ENCODE results near the gene CDKL1.
A peak's percentile ranks its signal among the peaks of the same experiment; 100 is the strongest.
"Not testable (repeated sequence)": the region's sequence is repeated elsewhere in the genome, so short reads cannot be mapped to it uniquely, and the experiment has no call there.

The CDKL1 gene

DNA sequence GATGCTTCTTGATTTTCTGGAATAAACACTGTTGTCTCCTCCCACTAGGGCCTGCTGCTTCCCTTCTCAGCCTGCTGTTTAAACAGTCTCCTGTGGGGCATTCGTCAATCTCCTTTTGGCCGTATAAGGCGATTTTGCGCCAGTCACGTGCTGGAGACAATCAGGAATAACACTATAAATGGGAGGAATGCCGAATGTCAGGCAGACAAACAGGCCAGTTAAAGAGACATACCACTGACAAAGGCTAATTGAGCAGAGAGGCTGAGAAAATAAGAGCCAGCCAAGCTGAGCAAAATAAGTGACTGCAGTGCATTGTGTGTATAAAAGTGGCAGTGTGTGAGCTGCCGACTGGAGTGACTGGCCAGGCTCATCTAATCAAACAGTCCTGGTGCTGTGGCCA, 61.3 kb downstream of the CDKL1 start:
- DNase-seq (ENCODE audit: low read depth in 1 of 2, low spot score in 1 of 2) = no peak

DNA sequence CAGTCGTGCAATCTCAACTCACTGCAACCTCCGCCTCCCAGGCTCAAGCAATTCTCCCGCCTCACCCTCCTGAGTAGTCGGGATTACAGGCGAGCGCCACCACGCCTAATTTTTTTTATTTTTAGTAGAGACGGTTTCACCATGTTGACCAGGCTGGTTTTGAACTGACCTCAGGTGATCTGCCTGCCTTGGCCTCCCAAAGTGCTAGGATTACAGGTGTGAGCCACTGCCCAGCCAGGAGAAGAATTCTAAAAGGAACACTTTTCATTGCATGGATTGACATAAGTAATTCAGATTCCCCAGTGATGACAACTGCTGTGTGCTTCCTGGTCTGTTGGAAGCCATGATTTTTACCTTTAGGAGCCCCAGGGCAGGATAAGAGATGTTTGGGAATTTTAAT, 62.5 kb downstream of the CDKL1 start:
- no peak for DNase-seq (ENCODE audit: low read depth in 1 of 2, low spot score in 1 of 2)

DNA sequence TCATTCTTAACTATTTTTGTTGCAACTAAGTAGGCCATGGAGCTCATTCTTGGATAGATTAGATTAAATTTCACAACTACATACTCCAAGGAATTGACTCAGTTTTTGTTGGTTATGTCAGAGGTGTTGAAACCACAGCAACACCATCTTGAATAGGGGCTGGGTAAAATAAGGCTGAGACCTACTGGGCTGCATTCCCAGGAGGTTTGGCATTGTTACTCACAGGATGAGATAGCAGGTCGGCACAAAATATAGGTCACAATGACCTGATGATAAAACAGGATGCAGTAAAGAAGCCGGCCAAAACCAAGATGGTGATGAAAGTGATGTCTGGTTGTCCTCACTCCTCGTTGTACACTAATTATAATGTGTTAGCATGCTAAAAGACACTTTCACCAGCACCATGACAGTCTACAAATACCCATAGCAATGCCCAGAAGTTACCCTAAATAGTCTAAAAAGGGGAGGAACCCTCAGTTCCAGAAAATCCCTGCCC, 63.6 kb downstream of the CDKL1 start:
- no peak for DNase-seq (ENCODE audit: low read depth in 1 of 2, low spot score in 1 of 2)

DNA sequence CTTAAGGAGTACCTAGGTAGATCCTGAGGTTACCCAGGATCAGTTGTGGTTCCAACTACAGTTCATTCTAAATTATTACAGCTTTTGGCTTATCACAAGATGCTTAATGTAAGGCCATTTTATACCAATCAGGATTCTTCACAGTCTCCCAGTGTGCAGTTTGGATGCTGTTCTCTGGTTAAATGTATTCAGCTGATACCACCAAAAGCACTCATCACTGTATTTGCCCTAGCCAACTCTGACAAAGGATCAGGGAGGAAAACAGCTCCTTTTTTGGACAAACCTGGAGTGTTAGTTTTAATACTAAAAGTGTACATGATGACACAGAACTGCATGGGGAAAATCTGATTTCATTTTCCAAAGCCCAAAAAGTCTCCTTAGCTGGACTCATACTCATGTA, 65.1 kb downstream of the CDKL1 start:
- no peak for DNase-seq (ENCODE audit: low read depth in 1 of 2, low spot score in 1 of 2)

DNA sequence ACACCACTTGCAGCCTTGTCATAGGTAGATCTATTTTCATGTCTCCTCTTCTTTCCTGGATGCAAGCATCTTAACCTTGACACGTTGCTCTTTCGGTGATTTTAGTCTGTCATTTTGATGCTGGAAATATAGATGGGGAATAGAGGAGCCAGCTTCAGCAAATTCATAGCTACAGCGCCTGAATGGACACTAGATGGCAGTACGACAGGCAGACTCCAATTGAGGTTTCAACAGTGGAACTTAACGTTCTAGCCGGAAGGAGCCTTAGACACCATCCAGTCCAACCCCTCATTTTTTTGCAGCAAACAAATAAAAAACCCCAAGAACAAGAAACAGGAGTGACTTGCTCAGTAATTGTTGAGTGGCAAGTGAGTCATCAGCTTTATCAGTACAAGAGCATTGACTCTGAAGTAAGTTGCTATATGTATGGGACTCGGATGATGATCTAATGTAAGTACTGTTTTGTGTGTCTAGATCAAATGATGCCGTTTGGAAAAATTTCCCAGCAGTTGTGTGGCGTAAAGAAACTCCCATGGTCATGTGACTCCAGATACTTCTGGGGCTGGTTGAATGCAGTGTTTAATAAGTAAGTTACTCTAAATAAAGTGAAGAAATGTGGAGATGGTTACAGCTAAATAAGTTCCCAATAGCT, 75.5 kb downstream of the CDKL1 start:
- DNase-seq (ENCODE audit: low read depth in 1 of 2, low spot score in 1 of 2) = peak; percentile 19 to 52

DNA sequence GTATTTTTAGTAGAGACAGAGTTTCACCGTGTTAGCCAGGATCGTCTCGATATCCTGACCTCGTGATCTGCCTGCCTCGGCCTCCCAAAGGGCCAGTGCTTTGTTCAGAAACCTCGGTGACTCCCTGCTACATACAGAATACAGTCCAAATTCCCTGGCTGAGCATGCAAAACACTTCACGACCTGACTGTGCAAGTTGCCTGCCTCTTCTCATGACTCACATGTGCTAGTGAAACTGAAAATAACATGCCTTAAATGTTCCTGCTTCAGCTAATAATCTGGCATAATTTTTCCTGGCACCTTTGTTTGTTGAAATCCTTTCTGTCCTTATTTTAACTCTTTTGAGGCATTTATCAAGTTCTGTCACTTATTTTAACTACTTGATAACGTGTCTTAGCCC, 76.4 kb downstream of the CDKL1 start:
- DNase-seq (ENCODE audit: low read depth in 1 of 2, low spot score in 1 of 2) = no peak

DNA sequence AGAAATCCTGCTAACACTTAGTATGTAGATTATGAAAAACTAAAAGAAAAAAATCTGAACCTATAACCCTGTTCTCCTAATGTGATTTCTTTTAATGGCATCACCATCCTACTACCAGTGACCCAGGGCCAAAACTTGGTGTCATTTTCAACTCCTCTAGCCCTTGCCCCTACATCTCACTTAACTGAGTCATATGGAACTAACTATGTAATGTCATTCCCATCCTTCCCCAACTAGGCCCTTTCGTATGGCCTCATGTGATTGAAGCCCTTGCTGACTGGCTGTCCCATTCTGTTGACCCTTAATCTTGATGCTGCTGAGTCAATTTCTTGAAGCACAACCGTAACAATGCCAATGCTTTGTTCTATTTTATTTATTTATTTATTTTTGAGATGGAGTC, 77.0 kb downstream of the CDKL1 start:
- no peak for DNase-seq (ENCODE audit: low read depth in 1 of 2, low spot score in 1 of 2)

DNA sequence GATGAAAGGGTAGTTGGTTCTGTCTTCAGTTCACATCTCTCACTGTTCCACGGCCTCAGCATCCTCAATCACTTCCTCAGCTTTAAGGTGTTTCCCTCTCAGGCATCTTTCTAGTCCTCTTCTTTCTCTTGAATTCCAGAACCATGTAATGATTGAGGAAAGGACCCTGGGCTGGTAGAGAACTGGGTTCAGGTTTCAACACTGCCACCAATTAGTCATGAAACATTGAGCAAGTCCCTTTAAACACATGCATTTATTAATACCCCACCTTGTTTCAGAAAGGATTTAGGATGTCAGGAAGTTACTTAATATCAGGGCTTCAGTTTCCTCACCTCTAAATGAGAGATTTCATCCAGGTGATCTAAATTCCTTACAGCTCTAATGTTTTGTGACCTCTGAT, 77.4 kb downstream of the CDKL1 start:
- DNase-seq (ENCODE audit: low read depth in 1 of 2, low spot score in 1 of 2) = no peak

DNA sequence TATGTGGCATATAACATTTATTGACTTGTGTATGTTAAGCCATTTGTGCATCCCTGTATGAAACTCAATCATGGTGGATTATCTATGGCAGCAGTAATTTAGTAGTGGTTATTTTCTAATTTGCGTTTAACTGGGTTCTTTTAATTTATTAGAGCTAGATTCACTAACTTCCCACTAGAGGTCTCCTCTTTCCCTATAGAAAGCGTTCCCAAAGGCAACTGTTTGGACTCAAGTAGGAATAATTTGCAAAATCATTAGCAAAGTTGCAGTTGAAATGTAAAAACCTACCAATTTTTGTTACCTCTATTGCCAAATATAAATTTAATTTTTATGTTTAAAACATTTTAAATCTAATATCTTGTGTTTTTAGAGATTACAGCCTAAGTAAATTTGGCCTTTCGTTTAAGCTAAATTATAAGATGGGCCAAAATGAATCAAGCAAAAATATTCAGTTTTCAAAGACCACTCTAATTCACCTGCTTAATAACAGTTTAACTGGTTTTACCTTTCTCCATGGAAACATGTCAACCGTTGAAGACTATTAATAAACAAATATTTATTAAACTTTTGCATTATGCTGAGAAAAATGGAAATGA, 78.6 kb downstream of the CDKL1 start:
- no peak for DNase-seq (ENCODE audit: low read depth in 1 of 2, low spot score in 1 of 2)

DNA sequence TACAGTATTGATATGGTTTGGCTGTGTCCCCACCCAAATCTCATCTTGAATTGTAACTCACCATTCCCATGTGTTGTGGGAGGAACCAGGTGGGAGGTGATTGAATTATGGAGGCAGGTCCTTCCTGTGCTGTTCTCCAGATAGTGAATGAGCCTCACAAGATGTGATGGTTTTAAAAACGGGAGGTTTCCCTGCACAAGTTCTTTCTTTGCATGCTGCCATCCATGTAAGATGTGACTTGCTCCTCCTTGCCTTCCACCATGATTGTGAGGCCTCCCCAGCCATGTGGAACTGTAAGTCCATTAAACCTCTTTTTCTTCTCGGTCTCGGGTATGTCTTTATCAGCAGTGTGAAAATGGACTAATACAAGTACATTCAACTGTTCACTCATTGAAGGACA, 82.6 kb downstream of the CDKL1 start:
- not testable (repeated sequence) for DNase-seq (ENCODE audit: low read depth in 1 of 2, low spot score in 1 of 2)

DNA sequence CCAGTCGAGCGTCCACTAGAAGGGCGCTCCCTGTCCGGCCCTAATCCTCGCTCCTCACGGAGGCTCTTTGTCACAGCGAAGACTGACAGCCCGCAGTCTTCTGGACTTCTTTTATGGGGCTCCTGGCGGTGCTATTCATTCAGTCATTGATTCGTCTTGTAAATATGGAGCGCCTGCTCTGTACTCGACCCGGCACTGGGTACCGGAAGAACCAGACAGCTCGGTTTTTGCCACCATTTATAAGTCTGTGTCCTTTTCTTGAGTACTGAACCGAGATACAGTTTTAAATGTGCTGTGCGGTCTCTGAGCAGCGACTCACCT, 84.0 kb downstream of the CDKL1 start:
- no peak for DNase-seq (ENCODE audit: low read depth in 1 of 2, low spot score in 1 of 2)

DNA sequence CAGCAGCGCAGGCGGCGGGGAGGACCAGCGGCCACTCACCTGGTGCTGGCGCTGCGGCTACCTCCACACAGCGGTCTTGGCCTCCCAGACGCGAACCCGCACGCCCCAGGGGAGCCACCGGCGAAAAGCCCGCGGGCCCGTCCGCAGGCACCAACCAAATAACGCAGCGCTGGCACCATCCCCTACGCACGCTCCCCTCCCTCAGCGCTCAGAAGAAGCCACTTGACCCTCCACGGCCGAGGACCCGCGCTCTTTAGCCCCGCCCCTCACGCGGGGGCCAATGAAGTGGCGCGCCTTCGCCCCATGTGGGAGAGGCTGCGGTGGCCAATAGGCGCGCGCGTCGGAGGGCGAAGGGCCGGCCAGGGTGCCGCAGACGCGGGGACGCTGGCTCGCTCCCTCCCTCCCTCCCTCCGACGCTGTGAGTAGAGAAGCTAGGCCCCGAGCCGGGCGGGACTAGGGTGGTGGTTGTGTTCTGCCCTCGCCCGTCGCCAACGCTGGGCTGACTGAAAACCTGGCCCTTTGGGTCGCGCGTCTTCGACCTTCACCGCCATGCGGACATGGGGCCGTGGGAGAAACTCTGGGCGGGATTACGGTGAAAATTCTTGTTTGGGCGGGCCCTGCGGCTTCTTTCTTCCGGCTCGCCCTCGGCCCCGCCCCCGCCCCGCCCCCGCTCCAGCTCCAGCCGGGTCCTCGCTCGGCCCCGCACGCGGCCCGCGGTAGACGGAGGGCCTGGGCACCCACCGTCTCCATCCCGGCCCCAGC, 84.5 kb downstream of the CDKL1 start, which contains the start of the genes DMAC2L and L2HGDH:
TSS of gene DMAC2L (plus strand) at position 353 of the 762 bp plus-strand sequence. CDS start 9,164 bp downstream, outside the sequence.
TSS of gene L2HGDH (minus strand) at position 258 of the 762 bp plus-strand sequence. CDS start at position 179, 79 bp downstream.
- peak; percentile 72 to 84 for DNase-seq (ENCODE audit: low read depth in 1 of 2, low spot score in 1 of 2)

DNA sequence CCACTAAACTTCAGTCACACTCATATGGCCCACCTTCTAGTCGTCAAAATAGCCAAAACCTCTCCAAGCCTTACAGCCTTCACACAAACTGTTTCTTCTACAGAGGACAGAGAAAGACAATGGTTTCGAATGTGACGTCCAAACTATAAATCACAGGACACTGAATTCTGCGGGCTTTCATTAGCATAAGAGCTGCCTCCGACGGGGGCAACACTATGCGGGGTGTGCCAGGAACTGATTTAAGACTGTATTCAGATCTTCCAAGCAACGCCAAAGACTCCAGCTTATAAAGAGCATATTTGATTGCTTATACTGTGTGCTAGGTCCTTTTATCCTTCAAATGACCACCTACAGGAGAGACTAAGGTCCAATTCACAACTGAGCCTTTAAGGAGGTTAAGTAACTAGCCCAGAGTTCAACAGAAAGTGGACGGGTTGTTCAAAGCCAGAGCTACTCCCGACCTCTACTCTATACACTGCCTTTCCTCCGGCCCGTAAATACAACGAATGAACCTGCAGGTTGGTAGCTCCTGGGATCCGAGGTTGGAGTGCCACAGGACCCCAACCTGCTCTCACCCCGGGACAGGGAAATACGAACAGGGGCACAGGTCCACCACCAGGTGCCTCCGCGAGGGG, 85.2 kb downstream of the CDKL1 start:
- no peak for DNase-seq (ENCODE audit: low read depth in 1 of 2, low spot score in 1 of 2)

DNA sequence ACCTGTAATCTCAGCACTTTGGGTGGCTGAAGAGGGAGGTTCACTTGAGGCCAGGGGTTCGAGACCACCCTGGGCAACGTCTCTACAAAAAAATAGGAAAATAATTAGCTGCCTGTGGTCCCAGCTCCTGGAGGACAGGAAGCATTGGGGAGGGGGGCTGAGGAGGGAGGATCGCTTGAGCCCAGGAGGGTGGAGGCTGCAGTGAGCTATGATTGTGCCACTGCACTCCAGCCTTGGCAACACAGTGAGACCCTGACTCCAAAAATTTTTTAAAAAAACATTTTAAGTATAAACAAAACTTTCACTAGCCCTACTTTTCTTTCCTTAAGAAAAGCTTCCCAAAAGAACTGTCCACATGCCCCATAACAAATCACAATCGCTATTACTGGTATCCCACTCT, 86.2 kb downstream of the CDKL1 start:
- DNase-seq (ENCODE audit: low read depth in 1 of 2, low spot score in 1 of 2) = no peak

DNA sequence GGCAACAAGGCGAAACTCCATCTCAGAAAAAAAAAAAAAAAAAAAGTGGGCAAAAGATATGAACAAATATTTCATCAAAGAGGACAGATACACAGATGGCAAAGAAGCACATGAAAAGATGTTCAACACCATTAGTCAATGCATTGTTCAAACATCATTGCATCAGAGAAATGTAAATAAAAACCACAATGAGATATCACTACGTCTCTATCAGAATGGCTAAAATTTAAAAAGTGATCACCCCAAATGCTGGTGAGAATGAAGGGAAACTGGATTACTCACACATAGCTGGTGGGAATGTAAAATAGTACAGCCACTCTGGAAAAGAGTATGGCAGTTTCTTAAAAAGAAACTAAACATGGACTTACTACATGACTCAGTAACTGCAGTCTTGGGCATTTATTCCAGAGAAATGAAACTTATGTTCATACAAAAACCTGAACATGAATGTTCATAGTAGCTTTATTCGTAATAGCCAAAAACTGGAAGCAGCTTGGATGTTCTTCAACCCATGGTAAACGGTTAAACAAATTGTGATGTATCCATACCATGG, 88.2 kb downstream of the CDKL1 start:
- DNase-seq (ENCODE audit: low read depth in 1 of 2, low spot score in 1 of 2) = no peak

DNA sequence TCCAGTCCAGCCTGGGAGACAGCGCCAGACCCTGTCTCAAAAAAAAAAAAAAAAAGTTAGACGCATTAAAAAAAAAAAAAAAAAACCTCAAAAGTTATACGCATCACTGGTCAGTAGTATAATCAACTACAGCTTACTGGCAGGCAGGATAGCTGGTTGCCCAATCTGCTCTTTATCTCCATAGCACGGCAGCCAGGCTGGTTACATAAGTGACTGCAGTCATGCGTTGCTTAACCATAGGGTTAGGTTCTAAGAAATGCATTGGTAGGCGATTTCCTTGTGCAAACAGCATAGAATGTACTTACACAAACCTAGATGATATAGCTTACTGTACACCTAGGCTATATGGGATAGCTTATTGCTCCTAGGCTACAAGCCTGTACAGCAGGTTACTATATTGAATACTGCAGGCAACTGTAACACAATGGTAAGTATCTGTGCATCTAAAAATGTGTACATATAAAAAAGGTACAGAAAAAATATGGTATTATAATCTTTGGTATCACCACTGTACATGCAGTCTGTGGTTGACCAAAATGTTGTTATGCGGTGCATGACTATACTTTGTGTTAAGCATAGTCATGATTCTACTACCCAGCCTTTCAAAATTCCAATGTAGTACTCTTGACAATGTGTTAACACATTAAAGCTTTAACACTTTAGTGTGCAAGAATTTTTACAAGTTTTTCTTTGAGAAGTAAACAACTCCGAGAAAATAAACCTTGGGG, 92.8 kb downstream of the CDKL1 start:
- no peak for DNase-seq (ENCODE audit: low read depth in 1 of 2, low spot score in 1 of 2)

DNA sequence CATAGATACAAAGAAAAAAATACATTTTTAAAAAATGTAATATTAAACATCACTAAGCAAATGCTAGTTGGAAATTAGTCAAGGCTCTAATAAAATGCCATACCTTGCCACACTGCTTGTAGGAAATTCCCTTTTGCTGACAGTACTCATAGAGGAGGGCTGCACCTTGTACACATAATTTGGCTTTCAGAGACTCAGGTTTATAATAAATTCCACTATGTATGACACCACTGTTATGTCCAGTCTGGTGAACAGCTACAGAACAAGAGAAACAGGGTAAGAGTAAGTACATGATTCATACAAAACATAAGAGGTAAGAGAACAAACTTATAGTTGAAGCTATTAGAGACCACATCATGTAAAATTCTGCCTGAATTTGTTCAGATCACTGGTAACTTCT, 94.8 kb downstream of the CDKL1 start:
- DNase-seq (ENCODE audit: low read depth in 1 of 2, low spot score in 1 of 2) = no peak

DNA sequence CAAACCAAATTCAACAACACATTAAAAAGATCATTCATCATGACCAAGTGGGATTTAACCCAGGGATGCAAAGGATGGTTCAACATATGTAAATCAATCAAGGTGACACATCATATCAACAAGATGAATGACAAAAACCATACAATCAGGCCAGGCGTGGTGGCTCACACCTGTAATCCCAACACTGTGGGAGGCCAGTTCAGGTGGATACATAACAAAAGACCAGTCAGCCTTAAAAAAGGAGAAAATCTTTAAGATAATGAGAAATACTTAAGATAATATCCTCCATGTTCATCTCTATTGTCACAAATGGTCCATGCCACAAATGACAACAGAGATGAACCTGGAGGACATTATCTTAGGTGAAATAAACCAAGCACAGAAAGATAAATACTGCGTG, 97.1 kb downstream of the CDKL1 start:
- DNase-seq (ENCODE audit: low read depth in 1 of 2, low spot score in 1 of 2) = no peak

DNA sequence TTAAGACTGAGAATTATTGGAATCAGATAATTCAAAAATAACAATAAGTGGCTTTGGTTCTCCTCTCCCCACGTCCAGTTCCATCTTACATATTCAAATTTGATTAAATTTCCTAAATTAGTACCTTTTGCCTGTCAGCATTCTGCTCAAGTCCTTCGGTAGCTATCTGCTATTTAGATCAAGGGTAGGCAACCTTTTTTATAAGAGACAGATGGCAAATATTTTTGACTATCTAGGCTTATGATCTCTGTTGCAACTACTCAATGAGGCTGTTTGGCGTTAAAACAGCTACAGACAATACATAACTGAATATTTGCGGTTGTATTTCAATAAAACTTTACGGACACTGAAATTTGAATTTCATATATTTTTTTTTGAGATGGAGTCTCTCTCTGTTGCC, 106.4 kb downstream of the CDKL1 start:
- no peak for DNase-seq (ENCODE audit: low read depth in 1 of 2, low spot score in 1 of 2)

DNA sequence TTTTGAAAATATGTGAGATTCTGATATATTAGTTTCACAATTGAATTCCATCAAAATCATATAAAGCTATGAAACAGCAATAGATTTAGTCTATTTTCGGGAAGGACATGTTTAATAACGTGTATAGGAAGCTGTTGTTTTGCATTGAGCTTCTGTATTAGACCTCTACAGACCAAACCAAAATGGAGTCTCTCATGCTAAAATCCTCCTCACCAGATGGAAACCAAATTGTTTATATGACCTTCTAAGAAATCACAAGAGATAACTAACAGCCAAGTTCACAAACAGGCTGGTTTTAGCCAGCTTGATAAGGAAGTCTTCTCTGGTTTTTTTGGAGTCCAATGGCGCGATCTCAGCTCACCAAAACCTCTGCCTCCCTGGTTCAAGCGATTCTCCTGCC, 108.5 kb downstream of the CDKL1 start:
- DNase-seq (ENCODE audit: low read depth in 1 of 2, low spot score in 1 of 2) = no peak

DNA sequence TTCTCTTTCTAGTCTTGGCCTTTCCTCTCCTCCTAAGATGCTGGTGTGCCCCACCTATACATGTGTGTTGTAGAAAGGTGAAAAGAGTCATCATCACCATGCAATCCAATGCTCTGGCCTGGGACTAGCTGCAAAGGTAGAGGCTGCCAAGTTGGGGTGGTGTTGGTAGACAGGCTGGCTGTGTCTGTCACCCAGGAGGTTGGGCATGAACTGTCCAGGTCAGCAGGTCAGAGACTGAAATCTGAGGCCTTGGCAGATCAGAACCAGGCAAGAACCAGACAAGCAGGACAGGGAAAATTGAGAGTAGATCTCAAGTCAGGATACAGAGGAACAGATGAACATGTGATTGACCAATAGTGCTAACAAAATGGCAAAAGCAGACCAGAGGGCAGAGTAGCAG, 110.8 kb downstream of the CDKL1 start:
- DNase-seq (ENCODE audit: low read depth in 1 of 2, low spot score in 1 of 2) = no peak
